GM18951 (cell line): ENCODE measurements around the gene ROS1.
"Not testable (repeated sequence)": the region's sequence is repeated elsewhere in the genome, so short reads cannot be mapped to it uniquely, and the experiment has no call there.

ENCODE experiments used
- POLR2A ChIP-seq: IDR thresholded peaks from 4 replicates; pipeline ENCODE4 v1.6.1; 2011; ENCODE audit warnings: mild to moderate bottlenecking; ENCODE audit not compliant: insufficient read length, insufficient read depth; ENCODE audit errors: extremely low read depth
- in situ Hi-C: fragments of 300-500 bp; cut with MboI; formaldehyde crosslinking; loops from one replicate; pipeline ENCODE4 v1.12.0; 2022; ENCODE audit warnings: low sequenced_read_pairs, mixed read lengths, inconsistent platforms; ENCODE audit not compliant: unreplicated experiment

The ROS1 gene

DNA sequence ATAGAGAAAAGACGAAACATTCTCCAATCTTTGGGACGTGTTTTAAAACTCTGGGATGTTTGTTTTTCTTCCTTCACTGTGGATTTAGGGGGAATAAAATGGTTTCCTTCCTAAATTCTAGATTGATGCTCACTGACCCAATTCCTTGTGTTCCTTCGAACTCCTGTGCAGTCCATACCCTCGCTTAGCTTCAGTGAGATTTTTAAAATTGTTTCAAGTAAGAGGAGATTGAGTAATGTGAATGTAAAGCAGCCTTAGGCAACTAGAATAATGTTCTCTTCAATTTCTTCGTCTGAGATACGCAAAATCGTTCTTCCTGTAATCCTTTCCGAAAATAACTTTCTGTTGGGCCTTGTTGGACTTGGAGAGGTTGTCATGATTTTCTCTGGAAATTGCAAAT is 162.9 kb downstream of the ROS1 start:
- in situ Hi-C loops = no loop called here
- no peak for TF ChIP-seq POLR2A

DNA sequence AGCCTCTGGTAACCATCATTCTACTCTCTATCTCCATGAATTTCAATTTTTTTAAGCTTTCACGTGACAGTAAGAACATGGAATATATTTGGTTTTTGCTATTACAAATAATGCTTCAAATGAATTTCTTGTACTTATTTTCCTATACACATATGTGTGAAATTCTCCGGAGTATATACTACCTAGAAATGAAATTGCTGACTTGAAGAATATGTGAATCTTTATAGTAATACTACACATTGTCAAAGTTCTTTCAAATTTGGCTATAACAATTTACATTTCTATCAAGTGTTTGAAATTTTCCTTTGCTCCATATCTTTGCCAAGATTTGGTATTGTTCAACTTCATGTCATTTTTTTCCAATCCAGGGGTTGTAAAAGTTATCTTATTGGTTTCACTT is 172.0 kb downstream of the ROS1 start:
- TF ChIP-seq POLR2A = no peak
- in situ Hi-C loops = no loop called here

DNA sequence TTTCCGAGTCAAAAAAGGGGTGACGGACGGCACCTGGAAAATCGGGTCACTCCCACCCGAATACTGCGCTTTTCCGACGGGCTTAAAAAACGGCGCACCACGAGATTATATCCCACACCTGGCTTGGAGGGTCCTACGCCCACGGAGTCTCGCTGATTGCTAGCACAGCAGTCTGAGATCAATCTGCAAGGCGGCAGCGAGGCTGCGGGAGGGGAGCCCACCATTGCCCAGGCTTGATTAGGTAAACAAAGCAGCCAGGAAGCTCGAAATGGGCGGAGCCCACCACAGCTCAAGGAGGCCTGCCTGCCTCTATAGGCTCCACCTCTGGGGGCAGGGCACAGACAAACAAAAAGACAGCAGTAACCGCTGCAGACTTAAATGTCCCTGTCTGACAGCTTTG is 180.8 kb downstream of the ROS1 start:
- in situ Hi-C loops = not testable (repeated sequence)

DNA sequence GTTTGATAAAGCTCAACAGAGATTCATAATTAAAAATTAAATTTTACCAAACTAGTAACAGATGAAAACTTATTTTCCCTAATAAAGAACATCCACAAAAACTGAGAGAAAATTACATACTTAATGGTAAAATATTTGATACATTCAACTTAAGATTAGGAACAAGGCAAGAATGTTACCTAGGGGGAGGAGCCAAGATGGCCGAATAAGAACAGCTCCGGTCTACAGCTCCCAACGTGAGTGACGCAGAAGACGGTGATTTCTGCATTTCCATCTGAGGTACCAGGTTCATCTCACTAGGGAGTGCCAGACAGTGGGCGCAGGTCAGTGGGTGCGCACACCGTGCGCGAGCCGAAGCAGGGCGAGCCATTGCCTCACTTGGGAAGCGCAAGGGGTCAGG is 181.2 kb downstream of the ROS1 start:
- in situ Hi-C loops = not testable (repeated sequence)
